Keratinocyte (primary cell): ENCODE measurements around the gene GALNT7.

Source experiments
- EZH2 ChIP-seq: IDR thresholded peaks from one replicate; pipeline ENCODE4 v1.6.1; 2012; ENCODE audit warnings: inconsistent platforms, mild to moderate bottlenecking, low read length, moderate library complexity
- TF ChIP-seq, protein P1 (sequence below), 3 experiments: IDR thresholded peaks in 1 of 3; conservative IDR thresholded peaks in 1 of 3; optimal IDR thresholded peaks in 1 of 3; 2 replicates in 2 of 3; 3 replicates in 1 of 3; pipeline versions ENCODE3 to v1.5.1; 2011; ENCODE audit warnings: low read length in 3 of 3, mild to moderate bottlenecking in 3 of 3, moderate library complexity in 2 of 3, control low read depth in 1 of 3, inconsistent platforms in 1 of 3; ENCODE audit not compliant: insufficient read depth in 2 of 3; ENCODE audit errors: extremely low read depth in 1 of 3

DNA sequence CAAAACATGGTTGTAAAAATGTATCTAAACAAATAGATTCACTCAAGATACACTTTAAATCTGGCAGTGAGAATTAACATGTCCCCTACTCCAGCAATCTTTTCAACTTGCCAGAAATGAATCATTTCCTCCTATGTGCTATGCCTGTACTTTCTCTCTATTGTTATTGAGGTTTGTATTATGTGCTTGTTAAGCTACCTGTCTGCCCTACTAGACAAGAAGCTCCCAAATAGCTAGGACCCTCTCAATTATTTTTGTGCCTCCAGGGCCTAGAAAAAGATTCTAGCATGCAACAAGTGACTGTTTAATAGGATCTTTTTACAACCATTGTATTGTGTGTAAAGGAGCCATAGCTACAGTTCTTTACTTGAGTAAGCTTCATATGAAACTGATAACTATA lies 198.7 kb downstream of the GALNT7 start:
- TF ChIP-seq, protein P1, sequence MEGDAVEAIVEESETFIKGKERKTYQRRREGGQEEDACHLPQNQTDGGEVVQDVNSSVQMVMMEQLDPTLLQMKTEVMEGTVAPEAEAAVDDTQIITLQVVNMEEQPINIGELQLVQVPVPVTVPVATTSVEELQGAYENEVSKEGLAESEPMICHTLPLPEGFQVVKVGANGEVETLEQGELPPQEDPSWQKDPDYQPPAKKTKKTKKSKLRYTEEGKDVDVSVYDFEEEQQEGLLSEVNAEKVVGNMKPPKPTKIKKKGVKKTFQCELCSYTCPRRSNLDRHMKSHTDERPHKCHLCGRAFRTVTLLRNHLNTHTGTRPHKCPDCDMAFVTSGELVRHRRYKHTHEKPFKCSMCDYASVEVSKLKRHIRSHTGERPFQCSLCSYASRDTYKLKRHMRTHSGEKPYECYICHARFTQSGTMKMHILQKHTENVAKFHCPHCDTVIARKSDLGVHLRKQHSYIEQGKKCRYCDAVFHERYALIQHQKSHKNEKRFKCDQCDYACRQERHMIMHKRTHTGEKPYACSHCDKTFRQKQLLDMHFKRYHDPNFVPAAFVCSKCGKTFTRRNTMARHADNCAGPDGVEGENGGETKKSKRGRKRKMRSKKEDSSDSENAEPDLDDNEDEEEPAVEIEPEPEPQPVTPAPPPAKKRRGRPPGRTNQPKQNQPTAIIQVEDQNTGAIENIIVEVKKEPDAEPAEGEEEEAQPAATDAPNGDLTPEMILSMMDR (optimal IDR thresholded peaks at IDR 0.05 in 1 of 3, IDR thresholded peaks at IDR 0.05 in 1 of 3, conservative IDR thresholded peaks at IDR 0.05 in 1 of 3; ENCODE audit: extremely low read depth in 1 of 3, insufficient read depth in 2 of 3, low read length in 3 of 3), result no peak
- no peak for TF ChIP-seq EZH2
